GM12878 (cell line): Measurements from ENCODE around the gene IMMP2L. TPM values are rescaled to one million over a fixed set of nuclear protein-coding genes. Genes with fewer than 3 reads are reported as not detected.

Source experiments
- ATAC-seq: fragments of 200-7000 bp; cut with Tn5 transposase; 3 replicates; pipeline ENCODE4 v1.9.1; 2020; ENCODE audit warnings: mild to moderate bottlenecking, moderate library complexity
- BruUV-seq: library from RNA; stranded (reverse); fragments of 400-500 nt; replicated peaks from 2 replicates; lab custom pipeline; 2021; lab: Mats Ljungman, UMichigan
- CTCF ChIA-PET: fragments of 300-600 bp; sonication (Branson Sonifier 250); formaldehyde crosslinking; extraction: SDS; loops from one replicate; lab custom pipeline; 2021; ENCODE audit warnings: inconsistent platforms; lab: Yijun Ruan, JAX
- POLR2A ChIA-PET: fragments of 350-600 bp; formaldehyde crosslinking; extraction: SDS; loops from one replicate; lab custom pipeline; 2021; ENCODE audit warnings: inconsistent platforms; lab: Charles Lee
- RAD21 ChIA-PET: fragments of 300-600 bp; sonication (Branson Sonifier 250); formaldehyde crosslinking; loops from one replicate; lab custom pipeline; 2023; ENCODE audit warnings: antibody characterized with exemption; ENCODE audit not compliant: unreplicated experiment; lab: Charles Lee
- SMC1A ChIA-PET: fragments of 300-600 bp; sonication (Branson Sonifier 250); formaldehyde crosslinking; loops from one replicate; lab custom pipeline; 2023; ENCODE audit not compliant: unreplicated experiment, uncharacterized antibody; lab: Charles Lee
- DNase-seq: peaks from one replicate; pipeline ENCODE4 v3.0.0-alpha.2; 2011; ENCODE audit warnings: low read depth, low spot score
- FAIRE-seq: peaks from 3 replicates; lab custom pipeline; 2011; peaks lifted over from hg19 to GRCh38; lab: Jason Lieb, UNC
- H2AFZ ChIP-seq: 2 replicates; pipeline ENCODE4 v1.6.0; 2011; ENCODE audit warnings: low read depth, low read length, control low read depth; ENCODE audit not compliant: control insufficient read depth
- H3K27ac ChIP-seq: 2 replicates; pipeline ENCODE4 v1.5.1; 2011; ENCODE audit warnings: control low read depth; ENCODE audit not compliant: control insufficient read depth, insufficient read depth
- H3K27me3 ChIP-seq, 2 experiments: replicated peaks in 1 of 2; 2 replicates each; pipeline versions ENCODE4 v1.6.0 to v1.6.1; 2011; ENCODE audit warnings: low read length in 1 of 2; ENCODE audit not compliant: control insufficient read depth in 2 of 2, insufficient read depth in 2 of 2
- H3K36me3 ChIP-seq, 2 experiments: 2 replicates each; pipeline ENCODE4 v1.5.1; 2011; ENCODE audit warnings: low read length in 1 of 2; ENCODE audit not compliant: control insufficient read depth in 2 of 2, insufficient read depth in 2 of 2
- H3K4me1 ChIP-seq: 2 replicates; pipeline ENCODE4 v1.6.1; 2011; ENCODE audit warnings: mild to moderate bottlenecking, low read length, moderate library complexity, mixed read lengths; ENCODE audit not compliant: control insufficient read depth, insufficient read depth
- H3K4me2 ChIP-seq: 2 replicates; pipeline ENCODE4 v1.6.0; 2011; ENCODE audit warnings: control low read depth; ENCODE audit not compliant: control insufficient read depth, insufficient read depth
- H3K4me3 ChIP-seq: fragments of 200-600 bp; sonication (generic); 2 replicates; pipeline ENCODE4 v1.5.1; 2016
- H3K79me2 ChIP-seq: 2 replicates; pipeline ENCODE4 v1.6.0; 2011; ENCODE audit warnings: low read length; ENCODE audit not compliant: control insufficient read depth, insufficient read depth
- H3K9ac ChIP-seq: 2 replicates; pipeline ENCODE4 v1.8.0; 2011; ENCODE audit warnings: low read length, control low read depth, mixed read lengths; ENCODE audit not compliant: control insufficient read depth, insufficient read depth
- H3K9me3 ChIP-seq: replicated peaks from 3 replicates; pipeline ENCODE4 v1.5.1; 2011; ENCODE audit warnings: mild to moderate bottlenecking, low read length; ENCODE audit not compliant: control insufficient read depth, insufficient read depth
- H4K20me1 ChIP-seq: 2 replicates; pipeline ENCODE4 v1.6.0; 2011; ENCODE audit not compliant: control insufficient read depth, insufficient read depth
- BHLHE40 ChIP-seq, 2 experiments: fragments of 450-650 bp in 1 of 2; IDR thresholded peaks; 2 replicates each; pipeline ENCODE4 v1.6.1; 2011 to 2017; ENCODE audit warnings: low read depth in 2 of 2, borderline replicate concordance in 1 of 2, improper control_type of control experiment in 1 of 2, low read length in 1 of 2, mild to moderate bottlenecking in 1 of 2
- CBX3 ChIP-seq: fragments of 200-600 bp; sonication (generic); IDR thresholded peaks from 2 replicates; pipeline ENCODE4 v1.6.1; 2016; ENCODE audit warnings: low read depth, borderline replicate concordance
- CEBPB ChIP-seq, 2 experiments: fragments of 150-350 bp in 1 of 2; IDR thresholded peaks; 2 replicates each; pipeline ENCODE4 v1.6.1; 2012 to 2014; ENCODE audit warnings: low read depth in 2 of 2, low read length in 2 of 2, borderline replicate concordance in 1 of 2, inconsistent platforms in 1 of 2
- EED ChIP-seq: sonication (generic); IDR thresholded peaks from 2 replicates; pipeline ENCODE4 v1.6.1; 2016; ENCODE audit warnings: antibody characterized with exemption, low read depth
- ETV6 ChIP-seq, 2 experiments: fragments of 450-650 bp in 1 of 2; IDR thresholded peaks in 1 of 2; conservative IDR thresholded peaks in 1 of 2; 2 replicates each; pipeline ENCODE4 v1.6.1; 2014; ENCODE audit warnings: antibody characterized with exemption in 1 of 2, borderline replicate concordance in 1 of 2, low read depth in 1 of 2, mild to moderate bottlenecking in 1 of 2, moderate library complexity in 1 of 2
- IRF4 ChIP-seq: IDR thresholded peaks from 2 replicates; pipeline ENCODE4 v1.6.1; 2011; ENCODE audit warnings: low read depth, low read length
- KAT2A ChIP-seq: conservative IDR thresholded peaks from 2 replicates; pipeline ENCODE4 v1.6.1; 2011; ENCODE audit warnings: low read depth, low read length; ENCODE audit not compliant: control insufficient read depth
- MTA2 ChIP-seq: fragments of 450-650 bp; IDR thresholded peaks from 2 replicates; pipeline ENCODE4 v1.6.1; 2016; ENCODE audit warnings: low read depth, mild to moderate bottlenecking, moderate library complexity
- MYC ChIP-seq: IDR thresholded peaks from 2 replicates; pipeline ENCODE4 v1.6.1; 2011; ENCODE audit warnings: mild to moderate bottlenecking, low read length, moderate library complexity, inconsistent platforms; ENCODE audit not compliant: insufficient read depth, insufficient replicate concordance, insufficient read length, severe bottlenecking
- NR2C2 ChIP-seq: IDR thresholded peaks from 2 replicates; pipeline ENCODE4 v1.6.1; 2011; ENCODE audit warnings: borderline replicate concordance, low read depth; ENCODE audit not compliant: control insufficient read depth, insufficient read length
- PML ChIP-seq: IDR thresholded peaks from 2 replicates; pipeline ENCODE4 v1.6.1; 2012; ENCODE audit warnings: low read length, inconsistent platforms
- RUNX3 ChIP-seq: IDR thresholded peaks from 2 replicates; pipeline ENCODE4 v1.6.1; 2012; ENCODE audit warnings: low read length, inconsistent platforms
- SKIL ChIP-seq: fragments of 450-650 bp; IDR thresholded peaks from 2 replicates; pipeline ENCODE4 v1.6.1; 2017; ENCODE audit warnings: mild to moderate bottlenecking, low read depth, inconsistent platforms; ENCODE audit not compliant: poor library complexity, severe bottlenecking
- SMARCA5 ChIP-seq: fragments of 450-650 bp; IDR thresholded peaks from 2 replicates; pipeline ENCODE4 v1.6.1; 2017; ENCODE audit warnings: mild to moderate bottlenecking
- TBL1XR1 ChIP-seq: IDR thresholded peaks from 2 replicates; pipeline ENCODE4 v1.6.1; 2012; ENCODE audit warnings: low read depth, low read length, improper control_type of control experiment
- TCF7 ChIP-seq: IDR thresholded peaks from 2 replicates; pipeline ENCODE4 v1.6.1; 2014; ENCODE audit warnings: antibody characterized with exemption, borderline replicate concordance
- whole genome bisulfite sequencing: methylation state at CpG from one replicate; pipeline ENCODE4 v1.1.6; 2016; ENCODE audit warnings: low lambda C conversion rate; ENCODE audit not compliant: insufficient replicate concordance, insufficient coverage; ENCODE audit errors: missing lambda C conversion rate; 5-methylcytosine and 5-hydroxymethylcytosine counted together
- in situ Hi-C: fragments of 300-500 bp; cut with MboI; formaldehyde crosslinking; loops from 9 replicates; pipeline ENCODE4 v1.14.3; 2018; ENCODE audit warnings: mixed read lengths
- intact Hi-C: fragments of 100-400 bp; cut with micrococcal nuclease; formaldehyde crosslinking; loops from one replicate; pipeline ENCODE4 v1.14.2; 2022; ENCODE audit not compliant: unreplicated experiment
- polyA plus RNA-seq, 11 experiments: library from polyadenylated mRNA; depleted of rRNA in 4 of 11; unstranded in 6 of 11; stranded (reverse) in 5 of 11; fragments of >200 nt; fragmentation: Nextera tagmentation in 4 of 11; fragmentation: Illumina TruSeq in 1 of 11; extraction: Ambion mirVana in 4 of 11; extraction: Trizol in 1 of 11; gene quantifications; 1 replicate in 1 of 11; 2 replicates in 10 of 11; pipeline versions ENCODE4 v1.2.1 to v1.2.3, GENCODE V29; 2011 to 2016; ENCODE audit warnings: inconsistent platforms in 2 of 11, missing spikeins in 2 of 11, low read depth in 1 of 11
- total RNA-seq, 4 experiments: library from RNA; depleted of rRNA in 3 of 4; stranded (reverse); fragments of >200 nt in 3 of 4; fragmentation: Illumina TruSeq in 1 of 4; extraction: Trizol in 1 of 4; gene quantifications; 2 replicates each; pipeline versions ENCODE4 v1.2.1 to v1.2.3, GENCODE V29; 2013 to 2021
- TF ChIP-seq, protein P1 (sequence below): IDR thresholded peaks from 2 replicates; pipeline ENCODE4 v1.6.1; 2012; ENCODE audit warnings: mild to moderate bottlenecking, low read depth, low read length

Gene IMMP2L
- total and polyA plus RNA-seq, 10 of the 15 experiments (the other 5 are each of a cell fraction or from before 2014, with no cell fraction given), result 12.6 to 46.3 (median 19.6) TPM

DNA sequence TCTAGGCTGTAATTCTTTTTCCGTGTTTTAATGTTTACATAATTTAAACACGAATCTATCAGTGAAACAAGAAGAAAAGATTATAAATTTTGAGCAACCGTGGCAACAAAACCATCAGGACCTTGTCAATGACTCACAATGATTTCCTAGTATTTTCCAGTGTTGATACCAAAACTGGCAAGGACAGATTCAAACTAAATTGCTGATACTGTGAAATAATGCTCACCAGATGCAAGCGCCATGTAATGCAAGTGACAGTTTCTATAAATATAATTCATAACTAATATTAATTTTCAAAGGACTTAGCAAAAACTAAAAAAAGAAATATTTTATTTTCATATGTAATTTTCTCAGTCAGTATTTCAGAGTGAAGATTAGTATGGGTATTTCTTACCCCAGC, 267.8 kb downstream of the IMMP2L start (continued):
- TF ChIP-seq SKIL (no peak), TBL1XR1 (no peak), CEBPB (IDR thresholded peaks at IDR 0.05; ENCODE audit: borderline replicate concordance in 1 of 2, low read depth in 2 of 2, low read length in 2 of 2) (no peak)

DNA sequence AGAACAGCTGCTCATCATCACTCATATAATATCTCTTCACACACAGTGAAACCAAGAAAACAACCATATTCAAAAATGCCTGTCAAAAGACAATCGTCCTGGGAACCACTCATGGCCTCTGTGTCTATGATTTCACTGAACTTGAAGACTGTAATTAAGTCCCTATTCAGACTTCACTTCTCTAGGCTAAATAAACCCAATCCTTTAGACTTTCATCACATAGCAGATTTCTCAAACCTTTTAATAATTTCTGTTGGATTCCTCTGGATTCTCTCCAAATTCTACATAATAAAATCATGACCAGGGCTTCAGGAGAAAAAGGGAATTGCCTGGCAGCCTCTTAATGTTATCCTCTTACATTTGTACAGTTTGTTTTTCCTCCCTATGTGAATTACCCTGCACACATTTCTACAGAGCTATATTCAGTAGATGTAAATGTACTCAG, 270.2 kb downstream of the IMMP2L start:
- WGBS, result 41% methylated on average over 1 of the region's 1 CpG
- Histone ChIP-seq H3K4me2 (no peak overlapping the region), H3K9ac (no peak overlapping the region), H3K4me3 (no peak overlapping the region), H3K27ac (no peak overlapping the region), H3K9me3 (no peaks in the 10 kb centered on the region), H4K20me1 (no peaks in the 10 kb centered on the region), H2AFZ (no peak overlapping the region), H3K79me2 (no peaks in the 10 kb centered on the region), H3K4me1 (no peaks in the 10 kb centered on the region), H3K27me3 (no peaks in the 10 kb centered on the region), H3K36me3 (no peaks in the 10 kb centered on the region)
- intact Hi-C loops (no loop called here), in situ Hi-C loops (no loop called here)
- ChIA-PET SMC1A (interaction anchor here (0.7 kb wide), 1 partner anchor 1174 kb away, joined by 3 read pairs; no protein-coding TSS in a partner anchor), POLR2A (no interaction called here), RAD21 (no interaction called here), CTCF (interaction anchor here (0.6 kb wide), 1 partner anchor 420 kb away, joined by 4 read pairs; no protein-coding TSS in a partner anchor)
- no TSS peak for BruUV-seq
- ATAC-seq, result no peak
- no peak for FAIRE-seq
- no peak for DNase-seq
- no peak for TF ChIP-seq TCF7
- no peak for TF ChIP-seq BHLHE40 (IDR thresholded peaks at IDR 0.05; ENCODE audit: borderline replicate concordance in 1 of 2, low read depth in 2 of 2, low read length in 1 of 2)
- no peak for TF ChIP-seq NR2C2
- no peak for TF ChIP-seq IRF4
- TF ChIP-seq KAT2A, result no peak
- TF ChIP-seq PML, result no peak
- TF ChIP-seq RUNX3, result no peak
- no peak for TF ChIP-seq SMARCA5
- TF ChIP-seq EED, result no peak
- no peak for TF ChIP-seq MTA2
- TF ChIP-seq, protein P1, sequence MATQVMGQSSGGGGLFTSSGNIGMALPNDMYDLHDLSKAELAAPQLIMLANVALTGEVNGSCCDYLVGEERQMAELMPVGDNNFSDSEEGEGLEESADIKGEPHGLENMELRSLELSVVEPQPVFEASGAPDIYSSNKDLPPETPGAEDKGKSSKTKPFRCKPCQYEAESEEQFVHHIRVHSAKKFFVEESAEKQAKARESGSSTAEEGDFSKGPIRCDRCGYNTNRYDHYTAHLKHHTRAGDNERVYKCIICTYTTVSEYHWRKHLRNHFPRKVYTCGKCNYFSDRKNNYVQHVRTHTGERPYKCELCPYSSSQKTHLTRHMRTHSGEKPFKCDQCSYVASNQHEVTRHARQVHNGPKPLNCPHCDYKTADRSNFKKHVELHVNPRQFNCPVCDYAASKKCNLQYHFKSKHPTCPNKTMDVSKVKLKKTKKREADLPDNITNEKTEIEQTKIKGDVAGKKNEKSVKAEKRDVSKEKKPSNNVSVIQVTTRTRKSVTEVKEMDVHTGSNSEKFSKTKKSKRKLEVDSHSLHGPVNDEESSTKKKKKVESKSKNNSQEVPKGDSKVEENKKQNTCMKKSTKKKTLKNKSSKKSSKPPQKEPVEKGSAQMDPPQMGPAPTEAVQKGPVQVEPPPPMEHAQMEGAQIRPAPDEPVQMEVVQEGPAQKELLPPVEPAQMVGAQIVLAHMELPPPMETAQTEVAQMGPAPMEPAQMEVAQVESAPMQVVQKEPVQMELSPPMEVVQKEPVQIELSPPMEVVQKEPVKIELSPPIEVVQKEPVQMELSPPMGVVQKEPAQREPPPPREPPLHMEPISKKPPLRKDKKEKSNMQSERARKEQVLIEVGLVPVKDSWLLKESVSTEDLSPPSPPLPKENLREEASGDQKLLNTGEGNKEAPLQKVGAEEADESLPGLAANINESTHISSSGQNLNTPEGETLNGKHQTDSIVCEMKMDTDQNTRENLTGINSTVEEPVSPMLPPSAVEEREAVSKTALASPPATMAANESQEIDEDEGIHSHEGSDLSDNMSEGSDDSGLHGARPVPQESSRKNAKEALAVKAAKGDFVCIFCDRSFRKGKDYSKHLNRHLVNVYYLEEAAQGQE, result no peak
- no peak for TF ChIP-seq MYC
- no peak for TF ChIP-seq ETV6 (conservative IDR thresholded peaks at IDR 0.05 in 1 of 2, IDR thresholded peaks at IDR 0.05 in 1 of 2; ENCODE audit: borderline replicate concordance in 1 of 2, low read depth in 1 of 2)
- TF ChIP-seq CBX3, result no peak
